Activated naive CD8-positive, alpha-beta T cell treated with anti-CD3 and anti-CD28 coated beads, Interleukin-2, amount 10 ng/mL, durations not matched to agents 7 days and 5 days (primary cell): ENCODE data around the gene TXLNG. TPM values are rescaled to one million over a fixed set of nuclear protein-coding genes. Genes with fewer than 3 reads are reported as not detected.

ENCODE experiments used
- ATAC-seq: fragments of 150-1000 bp; cut with Tn5 transposase; one replicate; pipeline ENCODE4 v1.10.0; 2021; ENCODE audit warnings: low read depth, moderate library complexity
- POLR2A ChIA-PET: fragments of 350-600 bp; sonication (Branson Sonifier 250); formaldehyde crosslinking; loops from one replicate; lab custom pipeline; 2021; ENCODE audit warnings: antibody characterized with exemption; lab: Charles Lee
- DNase-seq: peaks from one replicate; pipeline ENCODE4 v3.0.0; 2021
- H3K27ac Mint-ChIP-seq: one replicate; pipeline ENCODE4 v1.8.0; 2022; ENCODE audit warnings: mild to moderate bottlenecking, mixed read lengths
- H3K27me3 Mint-ChIP-seq: one replicate; pipeline ENCODE4 v1.8.0; 2022; ENCODE audit warnings: mild to moderate bottlenecking, moderate library complexity, mixed read lengths
- H3K36me3 Mint-ChIP-seq: one replicate; pipeline ENCODE4 v1.8.0; 2021; ENCODE audit warnings: mild to moderate bottlenecking, mixed read lengths
- H3K4me1 Mint-ChIP-seq: one replicate; pipeline ENCODE4 v1.8.0; 2021; ENCODE audit warnings: mixed read lengths
- H3K4me3 Mint-ChIP-seq: one replicate; pipeline ENCODE4 v1.8.0; 2022; ENCODE audit warnings: mild to moderate bottlenecking, moderate library complexity, mixed read lengths
- H3K9me3 Mint-ChIP-seq: one replicate; pipeline ENCODE4 v1.8.0; 2021; ENCODE audit warnings: mixed read lengths
- total RNA-seq, 2 experiments: library from RNA; stranded (reverse); gene quantifications; one replicate each; pipeline ENCODE4 v1.2.3, GENCODE V29; 2021

TXLNG gene
- total RNA-seq, 2 experiments from 2014 or later = 10.7 to 13.2 TPM

DNA sequence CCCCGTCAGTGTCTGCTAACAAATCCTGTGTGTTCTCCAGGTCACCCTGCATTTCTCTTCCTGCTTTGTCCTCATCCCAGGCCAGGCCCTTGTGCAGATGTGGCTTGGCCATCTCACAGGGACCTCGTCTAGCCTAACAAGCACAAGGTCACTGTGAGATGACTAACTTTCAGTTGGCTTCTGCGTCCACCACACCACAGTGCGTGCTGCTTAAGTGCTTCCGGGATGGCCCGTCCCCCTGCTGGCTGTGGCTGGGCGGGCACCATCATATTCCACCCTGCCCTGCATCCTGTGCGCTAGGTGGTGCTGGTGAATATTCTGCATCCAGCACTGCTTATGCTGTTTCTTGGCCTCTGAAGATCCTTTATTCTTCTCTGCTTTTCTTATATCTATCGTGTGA lies 50.1 kb downstream of the TXLNG start:
- ATAC-seq (peak; percentile 39), DNase-seq (no peak)
- H3K27me3 Mint-ChIP-seq = no peaks in the 10 kb centered on the region
- no peaks in the 10 kb centered on the region for H3K9me3 Mint-ChIP-seq
- H3K4me3 Mint-ChIP-seq = no peak overlapping the region
- POLR2A ChIA-PET = no interaction called here
- H3K27ac Mint-ChIP-seq = peak overlapping the region; percentile 69
- H3K4me1 Mint-ChIP-seq = no peaks in the 10 kb centered on the region
- peaks cover 9% of the 10 kb centered on the region for H3K36me3 Mint-ChIP-seq

DNA sequence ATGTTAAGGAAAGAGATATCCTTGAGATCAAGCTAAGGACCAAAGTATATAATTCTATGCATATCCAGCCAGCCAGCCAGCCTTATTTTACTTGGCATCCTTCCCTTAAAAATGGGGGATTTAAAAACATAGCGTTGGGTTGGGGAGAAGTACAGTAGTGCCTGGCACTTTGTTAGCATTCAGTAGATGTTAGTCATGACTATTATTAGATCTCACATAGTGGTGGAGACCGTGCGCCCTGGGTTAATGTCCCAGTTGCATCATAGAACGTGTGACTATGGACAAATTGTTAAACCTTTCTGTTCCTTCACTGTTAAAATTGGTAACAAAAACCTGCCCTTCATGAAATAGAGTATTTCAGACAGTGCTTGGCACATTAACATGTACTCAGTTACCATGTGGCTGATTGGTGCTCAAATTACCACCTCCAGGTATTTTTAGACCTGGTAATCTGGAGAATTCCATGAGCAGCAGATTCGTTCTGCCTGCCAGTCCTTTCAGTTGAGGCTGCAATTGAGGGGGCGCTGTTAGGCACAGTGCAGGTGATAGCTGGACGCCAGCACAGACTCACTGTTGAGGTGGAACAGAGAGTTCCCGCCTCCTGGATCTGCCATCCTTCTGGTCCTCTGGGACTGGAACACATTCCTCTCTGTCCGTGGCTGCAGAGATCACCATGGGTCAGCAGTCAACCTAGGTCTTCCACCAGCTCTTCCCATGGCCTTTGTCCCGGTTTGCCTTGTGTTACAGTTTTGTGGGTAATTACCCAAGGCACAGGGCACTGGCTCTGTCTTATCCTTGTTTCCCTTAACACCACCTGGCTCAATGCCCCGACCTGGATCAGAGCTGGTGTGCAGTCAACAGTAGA lies 52.2 kb downstream of the TXLNG start:
- peaks cover 4% of the 10 kb centered on the region for H3K36me3 Mint-ChIP-seq

DNA sequence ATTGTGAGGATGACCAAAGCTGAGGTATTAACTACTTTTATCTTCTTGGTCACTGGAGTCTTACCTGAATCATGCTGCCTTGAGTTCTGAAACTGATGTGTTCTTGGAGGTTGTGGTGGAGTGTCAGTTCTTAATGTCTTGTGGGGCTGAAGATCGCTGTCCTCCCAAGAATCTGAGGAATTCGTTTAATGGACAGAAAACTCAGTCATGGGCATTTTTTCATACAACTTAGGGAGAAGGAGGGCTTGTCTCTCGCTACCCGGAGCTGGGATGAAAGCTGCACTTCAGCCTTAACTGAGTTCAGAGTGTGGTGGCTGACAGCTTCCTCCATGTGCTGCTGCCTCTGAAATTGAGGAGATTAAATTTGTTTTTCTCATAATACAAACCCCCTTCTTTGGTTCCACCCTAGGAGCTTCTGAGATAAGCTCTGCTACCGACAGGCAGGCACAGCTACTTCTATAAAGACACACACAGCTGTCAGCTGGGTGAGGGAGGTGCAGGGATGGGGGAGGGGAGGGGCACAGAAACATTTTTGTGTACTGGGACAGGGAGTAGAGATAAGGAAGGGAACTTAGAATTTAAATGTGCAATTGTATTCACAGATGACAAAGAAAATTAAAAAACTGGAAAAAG lies 53.1 kb downstream of the TXLNG start:
- Mint-ChIP-seq H3K4me1 (no peaks in the 10 kb centered on the region), H3K27ac (no peak overlapping the region), H3K27me3 (no peaks in the 10 kb centered on the region), H3K36me3 (peaks cover 4% of the 10 kb centered on the region), H3K9me3 (no peaks in the 10 kb centered on the region), H3K4me3 (no peak overlapping the region)
- POLR2A ChIA-PET = no interaction called here
- no peak for DNase-seq
- no peak for ATAC-seq

More for the DNA sequence above, 52.2 kb downstream of the TXLNG start:
- POLR2A ChIA-PET = no interaction called here
- ATAC-seq (no peak), DNase-seq (no peak)
- H3K27me3 Mint-ChIP-seq = no peaks in the 10 kb centered on the region
- no peaks in the 10 kb centered on the region for H3K4me1 Mint-ChIP-seq
- no peak overlapping the region for H3K27ac Mint-ChIP-seq
- H3K9me3 Mint-ChIP-seq = no peaks in the 10 kb centered on the region
- no peak overlapping the region for H3K4me3 Mint-ChIP-seq

DNA sequence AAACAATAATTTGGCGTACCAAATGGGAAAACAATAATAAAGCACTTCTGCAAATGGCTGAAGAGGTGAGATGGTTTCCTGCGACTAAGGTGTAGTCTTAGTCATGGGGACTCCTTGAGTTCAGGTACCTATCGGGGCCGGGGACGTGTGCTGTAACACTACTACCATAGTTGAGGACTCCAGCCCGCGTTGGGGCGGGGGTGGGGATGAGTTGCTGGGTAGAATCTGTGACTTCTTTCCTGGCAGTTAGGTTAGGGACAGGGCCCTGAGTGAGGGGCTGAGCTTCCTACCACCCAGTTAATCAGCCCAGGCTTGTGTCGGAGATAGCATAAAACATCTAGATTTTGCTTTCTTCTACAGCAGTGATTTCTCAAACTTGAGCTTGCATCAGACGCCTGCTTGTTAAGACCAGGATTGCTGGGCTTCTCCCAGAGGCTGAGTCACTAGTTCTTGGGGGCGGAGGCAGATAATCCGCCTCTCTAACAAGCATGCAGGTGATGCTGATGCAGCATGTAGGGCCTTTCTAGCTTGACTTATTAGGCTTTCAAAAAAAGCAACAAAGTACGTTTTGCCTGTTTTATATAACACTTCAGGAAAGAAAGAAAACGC lies 53.7 kb downstream of the TXLNG start:
- H3K27me3 Mint-ChIP-seq = no peaks in the 10 kb centered on the region
- no peak overlapping the region for H3K4me3 Mint-ChIP-seq
- DNase-seq (no peak), ATAC-seq (no peak)
- no peak overlapping the region for H3K27ac Mint-ChIP-seq
- H3K9me3 Mint-ChIP-seq = no peaks in the 10 kb centered on the region
- H3K4me1 Mint-ChIP-seq = no peaks in the 10 kb centered on the region
- POLR2A ChIA-PET = no interaction called here
- H3K36me3 Mint-ChIP-seq = peaks cover 4% of the 10 kb centered on the region

DNA sequence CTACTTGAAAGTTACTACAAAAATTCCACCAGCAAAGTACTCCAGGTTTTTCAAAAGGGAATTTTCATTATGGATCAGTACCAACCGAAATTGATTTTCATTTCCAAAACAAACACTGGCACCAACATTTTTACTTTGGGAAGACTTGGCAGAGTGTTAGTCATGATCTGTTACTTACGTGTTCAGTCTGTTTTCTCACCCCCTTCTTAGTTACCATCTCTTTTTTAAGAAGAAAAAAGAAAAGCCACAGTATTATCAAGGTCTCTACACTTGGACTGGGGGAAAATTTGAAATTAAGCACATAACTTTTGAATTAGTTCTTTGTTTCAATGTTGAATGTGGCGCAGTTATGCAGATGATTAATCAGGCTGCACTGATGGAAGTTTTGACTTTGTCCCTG lies 56.4 kb downstream of the TXLNG start:
- no peaks in the 10 kb centered on the region for H3K9me3 Mint-ChIP-seq
- H3K36me3 Mint-ChIP-seq = peaks cover 5% of the 10 kb centered on the region
- POLR2A ChIA-PET = no interaction called here
- no peak for DNase-seq
- no peaks in the 10 kb centered on the region for H3K27me3 Mint-ChIP-seq
- H3K4me3 Mint-ChIP-seq = no peak overlapping the region
- H3K4me1 Mint-ChIP-seq = peaks cover 2% of the 10 kb centered on the region
- no peak overlapping the region for H3K27ac Mint-ChIP-seq
- no peak for ATAC-seq

DNA sequence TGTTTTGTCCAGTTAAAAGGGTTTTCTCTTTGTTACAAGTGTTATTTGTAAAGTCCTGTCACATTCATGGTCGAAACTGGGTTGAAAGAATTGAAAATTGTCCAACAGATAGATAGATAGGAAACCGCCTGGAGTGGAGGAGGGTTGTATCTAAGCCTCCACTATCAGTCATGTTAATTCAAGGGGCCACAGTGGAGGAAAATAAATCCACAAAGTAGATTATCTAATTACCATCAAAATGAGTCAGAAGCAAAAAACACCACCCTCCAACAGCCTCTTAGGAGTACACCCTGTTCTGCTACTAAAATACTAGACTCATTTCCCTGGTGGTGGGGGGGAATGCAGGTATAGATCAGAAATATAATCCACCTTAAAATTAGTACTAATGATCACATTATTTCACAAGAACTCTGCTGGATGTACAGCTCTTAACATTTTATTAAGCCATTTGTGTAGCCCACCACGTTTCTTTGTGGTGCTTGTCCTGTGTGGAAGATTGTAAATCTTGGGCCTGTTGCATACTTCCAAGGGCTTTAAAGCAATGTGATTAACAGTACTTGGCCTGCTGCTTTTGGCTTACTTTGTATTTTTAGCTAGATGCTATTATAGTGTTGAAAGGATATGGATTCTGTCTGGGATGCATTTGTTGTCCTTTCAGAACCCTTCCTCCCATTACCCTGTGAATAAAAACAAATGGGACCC lies 57.1 kb downstream of the TXLNG start:
- H3K4me1 Mint-ChIP-seq = peaks cover 2% of the 10 kb centered on the region
- POLR2A ChIA-PET = no interaction called here
- H3K36me3 Mint-ChIP-seq = peaks cover 5% of the 10 kb centered on the region
- ATAC-seq (no peak), DNase-seq (no peak)
- no peak overlapping the region for H3K27ac Mint-ChIP-seq
- H3K4me3 Mint-ChIP-seq = no peak overlapping the region
- H3K9me3 Mint-ChIP-seq = no peaks in the 10 kb centered on the region
- no peaks in the 10 kb centered on the region for H3K27me3 Mint-ChIP-seq

DNA sequence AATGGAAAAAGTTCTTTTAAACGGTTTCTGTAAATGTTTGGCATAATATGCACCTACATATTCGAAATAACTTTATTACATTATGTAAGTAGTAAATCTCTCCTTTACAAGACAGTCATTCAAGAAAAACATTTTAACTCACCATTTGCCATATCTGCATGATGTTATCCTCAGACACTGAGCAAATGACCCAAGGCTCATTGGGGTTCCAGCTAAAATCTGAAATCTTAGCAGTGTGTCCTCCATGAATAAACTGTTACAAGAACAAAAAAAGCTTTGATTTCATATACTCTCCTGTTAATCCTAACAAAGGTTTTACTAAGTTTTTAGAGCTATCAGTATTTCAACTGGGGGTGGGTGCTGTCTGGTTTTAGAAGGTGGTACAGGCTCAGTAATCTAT lies 59.4 kb downstream of the TXLNG start:
- DNase-seq (no peak), ATAC-seq (no peak)
- Mint-ChIP-seq H3K27me3 (no peaks in the 10 kb centered on the region), H3K27ac (no peak overlapping the region), H3K9me3 (no peaks in the 10 kb centered on the region), H3K4me1 (peaks cover 2% of the 10 kb centered on the region), H3K36me3 (peaks cover 11% of the 10 kb centered on the region), H3K4me3 (no peak overlapping the region)
- POLR2A ChIA-PET = no interaction called here

DNA sequence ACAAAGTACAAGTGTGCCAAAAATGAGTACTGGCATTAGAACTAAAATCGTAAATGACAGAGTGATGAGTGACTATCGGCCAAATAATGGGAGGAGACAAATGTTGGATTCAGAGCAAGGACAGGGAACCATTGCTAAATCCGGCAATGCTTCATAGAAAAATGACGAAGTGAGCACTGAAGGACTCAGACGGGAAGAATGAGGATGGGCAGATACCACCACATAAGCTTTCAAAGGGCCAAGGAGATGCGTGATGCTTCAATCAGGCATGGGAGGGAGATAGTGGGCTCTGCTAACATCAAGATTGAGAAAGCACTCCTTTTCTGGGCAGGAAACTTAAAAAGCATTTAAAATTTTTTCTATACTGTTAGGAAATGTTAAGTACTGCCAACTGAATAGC lies 62.3 kb downstream of the TXLNG start:
- ATAC-seq = no peak
- H3K4me3 Mint-ChIP-seq = no peak overlapping the region
- DNase-seq = no peak
- no peaks in the 10 kb centered on the region for H3K9me3 Mint-ChIP-seq
- H3K4me1 Mint-ChIP-seq = peaks cover 2% of the 10 kb centered on the region
- H3K27ac Mint-ChIP-seq = peak overlapping the region; percentile 48
- no peaks in the 10 kb centered on the region for H3K27me3 Mint-ChIP-seq
- POLR2A ChIA-PET = no interaction called here
- peaks cover 16% of the 10 kb centered on the region for H3K36me3 Mint-ChIP-seq

DNA sequence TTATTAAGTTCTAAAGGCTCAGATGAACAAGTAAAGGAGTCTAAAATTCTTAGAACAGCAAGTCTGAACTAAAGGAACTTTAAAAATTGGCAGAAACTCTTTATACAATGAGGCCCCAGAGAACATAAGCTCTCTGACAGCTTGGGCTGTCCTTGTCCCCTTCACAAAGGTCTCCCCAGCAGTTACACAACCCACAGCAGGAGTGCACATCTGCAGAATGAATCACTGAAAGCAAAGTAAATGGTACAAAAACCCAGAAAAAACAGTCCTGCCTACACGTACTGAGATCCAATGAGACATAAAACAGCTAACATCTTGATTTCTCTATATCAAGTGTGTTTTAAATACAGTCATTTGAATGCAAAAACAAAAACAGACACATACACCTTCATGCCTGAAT lies 65.2 kb downstream of the TXLNG start:
- ATAC-seq (no peak), DNase-seq (no peak)
- H3K9me3 Mint-ChIP-seq = no peaks in the 10 kb centered on the region
- H3K4me3 Mint-ChIP-seq = no peak overlapping the region
- POLR2A ChIA-PET = no interaction called here
- H3K27me3 Mint-ChIP-seq = no peaks in the 10 kb centered on the region
- peaks cover 13% of the 10 kb centered on the region for H3K36me3 Mint-ChIP-seq
- H3K27ac Mint-ChIP-seq = no peak overlapping the region
- H3K4me1 Mint-ChIP-seq = peaks cover 1% of the 10 kb centered on the region

DNA sequence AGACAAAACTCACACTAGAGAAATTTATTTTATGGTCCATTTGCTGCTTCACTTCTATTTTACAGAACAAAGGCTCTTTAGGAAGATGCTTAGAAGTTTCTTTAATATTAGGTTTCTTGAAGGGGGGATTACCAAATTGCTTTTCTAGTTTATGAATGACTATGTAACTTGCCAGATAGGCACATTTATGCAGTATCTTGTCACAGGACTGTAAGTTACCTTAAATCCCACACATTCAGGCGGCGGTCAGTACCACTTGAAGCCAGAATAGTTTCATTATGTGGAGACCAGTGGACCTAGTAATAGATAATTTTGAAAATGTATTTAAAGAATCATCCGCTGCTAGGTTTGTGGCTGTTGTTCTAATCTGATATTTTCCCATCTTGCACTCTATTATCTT lies 65.6 kb downstream of the TXLNG start:
- Mint-ChIP-seq H3K4me1 (peaks cover 2% of the 10 kb centered on the region), H3K36me3 (peaks cover 14% of the 10 kb centered on the region), H3K27me3 (no peaks in the 10 kb centered on the region), H3K9me3 (no peaks in the 10 kb centered on the region), H3K27ac (no peak overlapping the region), H3K4me3 (no peak overlapping the region)
- POLR2A ChIA-PET = no interaction called here
- no peak for DNase-seq
- no peak for ATAC-seq

DNA sequence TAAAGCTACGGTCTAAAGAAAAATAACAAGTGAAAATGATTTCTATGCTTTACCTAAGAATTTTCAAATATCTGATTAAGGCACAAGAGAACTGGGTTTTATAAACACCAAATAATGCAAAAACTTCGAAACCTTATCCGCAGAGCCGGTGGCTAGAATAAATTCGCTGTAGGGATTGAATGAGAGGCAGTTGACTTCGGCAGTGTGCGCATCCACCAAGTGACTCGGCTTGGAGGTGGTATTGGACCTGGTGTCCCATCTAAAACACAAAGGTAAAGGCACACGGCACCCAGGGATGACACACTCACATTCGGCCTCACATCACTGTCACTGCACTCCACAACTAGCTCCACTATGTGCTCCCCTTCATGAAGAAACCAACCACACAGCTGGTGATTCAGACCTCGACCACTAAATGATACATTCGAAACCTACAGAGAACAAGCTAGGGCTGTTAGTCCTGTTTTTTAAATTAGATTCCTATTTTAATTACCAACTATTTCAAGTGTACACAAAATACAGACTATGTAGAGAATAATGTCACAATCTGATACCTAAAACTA lies 66.4 kb downstream of the TXLNG start:
- H3K4me1 Mint-ChIP-seq = peaks cover 4% of the 10 kb centered on the region
- no peak for ATAC-seq
- no peak overlapping the region for H3K4me3 Mint-ChIP-seq
- H3K27me3 Mint-ChIP-seq = no peaks in the 10 kb centered on the region
- POLR2A ChIA-PET = interaction anchor here (0.6 kb wide), 1 partner anchor 11 kb away, joined by 3 read pairs; no protein-coding TSS in a partner anchor
- no peak for DNase-seq
- peaks cover 20% of the 10 kb centered on the region for H3K36me3 Mint-ChIP-seq
- H3K9me3 Mint-ChIP-seq = no peaks in the 10 kb centered on the region
- H3K27ac Mint-ChIP-seq = no peak overlapping the region

DNA sequence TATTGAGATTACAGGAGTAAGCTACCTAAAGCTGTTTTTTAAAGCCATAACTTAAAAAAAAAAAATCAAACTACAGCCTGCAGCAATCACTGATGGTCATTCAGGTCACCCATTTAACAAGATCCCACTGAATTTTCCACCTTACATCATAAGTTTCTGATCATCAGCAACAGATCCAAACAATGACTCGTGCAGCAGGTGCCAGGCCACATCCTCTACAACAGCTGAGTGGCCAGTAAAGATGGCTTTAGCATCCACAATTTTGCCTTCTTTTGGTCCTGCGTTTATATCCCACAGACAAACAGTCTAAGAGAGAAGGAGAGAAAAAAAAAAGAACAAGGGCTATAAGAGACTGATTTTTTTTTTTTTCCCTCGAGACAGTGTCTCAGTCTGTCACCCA lies 67.3 kb downstream of the TXLNG start:
- no peak overlapping the region for H3K27ac Mint-ChIP-seq
- H3K4me1 Mint-ChIP-seq = peaks cover 4% of the 10 kb centered on the region
- no peaks in the 10 kb centered on the region for H3K9me3 Mint-ChIP-seq
- H3K4me3 Mint-ChIP-seq = no peak overlapping the region
- peaks cover 16% of the 10 kb centered on the region for H3K36me3 Mint-ChIP-seq
- no peak for ATAC-seq
- POLR2A ChIA-PET = no interaction called here
- no peak for DNase-seq
- no peaks in the 10 kb centered on the region for H3K27me3 Mint-ChIP-seq
